Measurements from ENCODE around the gene PNPO. TPM values are rescaled to one million over a fixed set of nuclear protein-coding genes. Genes with fewer than 3 reads are reported as not detected.
"Not testable (repeated sequence)": the region's sequence is repeated elsewhere in the genome, so short reads cannot be mapped to it uniquely, and the experiment has no call there.

PNPO gene
- total RNA-seq, 1 donor from 2014 or later, result 21.1 TPM

GRCh38 chr17:47917581-47917980 is 23.8 kb upstream of the PNPO start:
- no peak for DNase-seq (ENCODE audit: low read depth, low spot score)

- DNase-seq (ENCODE audit: low read depth, low spot score), result no peak
These were observed 23.4 kb upstream of the PNPO start for GRCh38 chr17:47918006-47918405.

- DNase-seq (ENCODE audit: low read depth, low spot score), result no peak
These were observed 22.4 kb upstream of the PNPO start for GRCh38 chr17:47918991-47919390.

GRCh38 chr17:47919889-47920288 is 21.5 kb upstream of the PNPO start:
- DNase-seq (ENCODE audit: low read depth, low spot score), result not testable (repeated sequence)

DNA sequence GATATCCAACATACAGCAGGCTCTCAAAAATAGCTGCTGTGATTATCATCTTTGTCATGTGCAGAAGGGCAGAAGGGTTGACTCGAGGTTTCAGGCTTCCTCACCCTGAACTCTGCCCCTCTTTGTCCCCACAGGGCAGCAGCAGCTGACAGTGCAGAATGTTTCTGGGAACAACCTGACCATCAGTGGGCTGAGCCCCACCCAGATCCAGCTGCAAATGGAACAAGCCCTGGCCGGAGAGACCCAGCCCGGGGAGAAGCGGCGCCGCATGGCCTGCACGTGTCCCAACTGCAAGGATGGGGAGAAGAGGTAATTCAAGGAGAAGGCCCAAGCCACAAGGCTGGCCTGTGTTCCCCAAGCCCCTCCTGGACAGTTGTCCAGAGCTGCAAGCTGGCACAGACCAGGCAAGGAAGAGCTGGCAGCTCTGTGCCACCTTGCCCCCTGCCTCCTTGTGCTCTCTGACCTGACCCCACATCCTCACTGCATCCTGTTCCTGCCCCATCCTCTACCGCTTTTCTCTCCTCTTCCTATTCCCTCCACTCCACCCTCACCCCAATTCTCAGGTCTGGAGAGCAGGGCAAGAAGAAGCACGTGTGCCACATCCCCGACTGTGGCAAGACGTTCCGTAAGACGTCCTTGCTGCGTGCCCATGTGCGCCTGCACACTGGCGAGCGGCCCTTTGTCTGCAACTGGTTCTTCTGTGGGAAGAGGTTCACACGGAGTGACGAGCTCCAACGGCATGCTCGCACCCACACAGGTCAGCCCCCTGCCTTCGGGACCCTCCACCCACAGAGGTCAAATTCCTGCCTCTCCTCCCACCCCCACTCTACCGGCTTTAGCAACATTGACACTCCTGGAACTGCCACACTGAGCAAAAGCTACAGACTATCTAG is 16.3 kb upstream of the PNPO start:
- DNase-seq (ENCODE audit: low read depth, low spot score), result no peak

DNA sequence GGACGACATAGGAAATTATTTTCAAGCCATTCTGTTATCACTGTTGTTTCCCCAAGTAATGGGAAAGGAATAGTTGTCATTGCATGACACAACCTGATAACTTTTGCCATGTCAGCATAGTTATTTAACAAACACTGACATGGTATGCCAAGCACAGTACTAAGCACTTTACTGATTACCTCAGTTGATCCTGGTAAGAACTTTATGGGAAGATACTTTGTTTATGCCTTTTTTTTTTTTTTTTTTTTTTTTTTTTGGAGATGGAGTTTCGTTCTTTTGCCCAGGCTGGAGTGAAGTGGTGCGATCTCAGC is 15.7 kb upstream of the PNPO start:
- no peak for DNase-seq (ENCODE audit: low read depth, low spot score)

DNA sequence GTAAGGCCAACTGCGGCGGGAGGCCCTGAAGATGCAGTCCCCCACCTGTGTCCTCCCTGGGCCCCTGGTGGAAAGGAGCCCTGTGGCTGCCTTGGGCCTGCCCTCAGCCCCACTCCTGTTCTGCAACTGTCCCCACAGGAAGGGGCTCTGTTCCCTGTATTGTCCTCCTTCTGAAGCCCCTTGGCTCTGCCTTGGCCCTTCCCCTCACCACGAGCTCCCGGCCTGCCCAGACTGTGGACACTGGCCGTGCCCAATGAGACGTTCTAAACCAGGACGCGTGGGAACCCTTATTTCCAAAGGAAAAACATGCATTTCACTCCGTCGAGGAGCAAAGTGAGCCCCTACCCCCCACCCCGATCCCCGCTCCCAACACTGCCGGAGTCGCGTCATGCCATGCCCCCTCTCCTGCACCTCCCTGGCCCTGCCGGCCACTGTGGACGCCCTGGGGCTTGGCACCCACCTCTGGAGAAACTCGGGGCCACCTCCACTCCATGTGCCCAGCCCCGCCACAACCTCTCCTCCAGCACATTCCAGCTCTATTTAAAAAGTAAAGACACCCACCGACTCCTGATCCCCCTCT is 13.5 kb upstream of the PNPO start:
- DNase-seq (ENCODE audit: low read depth, low spot score), result no peak

DNA sequence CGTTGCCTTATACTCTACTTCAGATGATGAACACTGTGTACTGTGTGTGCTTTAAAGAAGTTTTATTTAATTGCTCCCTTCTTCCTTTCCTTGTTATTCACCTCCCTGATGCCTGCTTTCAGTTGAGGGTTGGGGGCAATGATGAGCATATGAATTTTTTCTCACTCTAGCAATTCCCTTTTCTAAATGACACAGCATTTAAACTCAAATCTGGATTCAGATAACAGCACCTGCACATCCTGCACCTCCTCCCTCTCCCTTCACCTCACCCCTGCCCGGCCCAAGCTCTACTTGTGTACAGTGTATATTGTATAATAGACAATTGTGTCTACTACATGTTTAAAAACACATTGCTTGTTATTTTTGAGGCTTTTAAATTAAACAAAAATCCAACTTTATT is 13.0 kb upstream of the PNPO start:
- DNase-seq (ENCODE audit: low read depth, low spot score), result no peak

DNA sequence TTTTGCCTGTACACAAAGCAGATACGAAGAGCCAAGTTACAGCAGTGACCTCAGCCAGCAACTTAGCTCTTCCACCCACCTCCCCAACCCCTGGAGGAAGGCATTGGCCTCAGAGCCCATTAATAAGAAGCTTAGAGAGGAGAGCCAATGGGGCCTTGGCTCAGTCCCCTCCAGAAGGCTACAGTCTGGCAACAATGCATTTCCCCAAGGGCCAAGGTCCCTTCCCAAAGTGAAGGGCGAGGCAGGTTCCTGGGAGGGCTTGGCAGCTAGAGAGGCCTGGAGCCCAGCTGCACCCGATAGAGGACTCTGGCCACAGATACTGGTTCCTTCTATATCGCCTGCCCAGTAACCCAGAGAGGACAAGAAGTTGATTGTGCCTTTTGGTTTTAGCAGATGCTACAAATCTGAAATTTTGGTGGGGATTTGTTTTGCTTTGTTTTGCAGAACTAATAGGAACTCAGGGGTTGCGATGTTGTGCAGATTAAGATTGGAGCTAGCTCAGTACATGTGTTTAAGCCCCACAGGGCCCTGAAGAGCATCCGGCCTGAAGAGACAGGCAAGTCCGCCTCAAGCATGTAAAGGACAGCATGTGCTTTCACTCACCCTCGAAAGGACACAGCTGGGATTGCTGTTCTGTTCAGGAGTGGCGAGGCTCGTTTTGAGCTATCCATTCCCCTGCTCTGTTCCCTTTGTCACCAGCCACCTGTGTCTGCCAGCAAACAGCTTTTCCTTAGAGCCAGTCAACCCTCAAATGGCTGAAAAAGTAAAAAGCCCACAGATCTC is 12.0 kb upstream of the PNPO start:
- no peak for DNase-seq (ENCODE audit: low read depth, low spot score)

GRCh38 chr17:47931848-47932247 is 9.5 kb upstream of the PNPO start:
- DNase-seq (ENCODE audit: low read depth, low spot score), result no peak

DNA sequence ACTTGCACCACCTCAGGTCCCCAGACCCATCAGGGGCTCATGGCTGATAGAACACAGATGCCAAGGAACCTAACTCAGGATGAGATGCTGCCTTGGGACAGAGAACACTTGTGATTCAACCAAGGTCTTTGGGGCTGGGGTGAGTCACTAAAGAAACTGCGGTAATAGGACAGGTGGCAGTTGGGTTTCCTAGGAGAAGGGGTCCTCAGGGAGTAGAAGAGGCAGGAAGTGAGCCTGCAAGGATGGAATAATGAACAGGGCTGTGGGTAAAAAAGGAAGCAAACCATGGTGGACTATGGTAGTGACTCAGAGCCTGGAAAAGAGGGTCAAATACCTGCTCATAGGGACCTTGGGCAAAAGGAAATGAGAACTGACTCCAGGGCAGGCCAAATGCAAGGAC is 6.5 kb upstream of the PNPO start:
- DNase-seq (ENCODE audit: low read depth, low spot score), result no peak

GRCh38 chr17:47935468-47935867 is 5.9 kb upstream of the PNPO start:
- not testable (repeated sequence) for DNase-seq (ENCODE audit: low read depth, low spot score)

- no peak for DNase-seq (ENCODE audit: low read depth, low spot score)
These were observed 5.4 kb upstream of the PNPO start for GRCh38 chr17:47935961-47936360.

DNA sequence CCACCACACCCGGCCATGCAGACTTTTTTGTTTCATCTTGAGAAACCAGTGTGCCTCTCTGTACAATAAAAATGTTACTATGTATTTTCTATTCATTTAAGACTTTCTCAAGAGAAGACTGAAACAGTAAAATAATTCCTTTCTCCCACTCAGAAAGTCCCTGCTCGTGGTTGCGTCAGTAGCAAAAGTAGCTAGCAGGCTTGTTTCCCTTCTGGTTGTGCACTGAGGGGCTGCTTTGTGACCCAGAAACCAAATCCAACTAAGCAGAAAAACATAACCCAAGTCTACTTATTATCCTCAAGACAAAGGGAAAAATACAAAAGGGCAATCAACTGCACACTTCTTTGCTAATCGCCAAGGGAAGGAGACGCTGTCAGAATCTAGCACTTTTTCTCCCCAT is 3.4 kb upstream of the PNPO start:
- DNase-seq (ENCODE audit: low read depth, low spot score), result no peak

DNA sequence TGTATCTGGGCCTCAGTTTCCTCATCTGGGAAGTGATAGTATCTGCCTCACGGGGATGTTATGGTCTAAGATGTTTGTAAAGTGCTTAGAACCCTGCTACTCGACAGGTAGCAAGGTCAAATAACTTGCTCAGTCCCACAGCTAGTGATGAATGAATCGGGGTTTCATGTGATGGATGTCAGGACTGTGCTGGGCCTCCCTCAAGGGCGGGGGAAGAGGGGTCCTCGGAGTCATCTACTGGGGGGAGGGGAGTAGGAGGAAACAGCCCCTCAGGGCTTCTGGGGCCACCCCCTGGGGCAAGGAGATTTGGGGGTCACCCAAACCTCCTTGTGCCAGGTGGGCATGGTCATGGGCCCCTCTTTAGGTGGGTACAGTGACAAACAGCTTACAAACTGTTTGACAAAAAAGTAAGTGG is 732 bp downstream of the PNPO start:
- DNase-seq (ENCODE audit: low read depth, low spot score), result no peak

DNA sequence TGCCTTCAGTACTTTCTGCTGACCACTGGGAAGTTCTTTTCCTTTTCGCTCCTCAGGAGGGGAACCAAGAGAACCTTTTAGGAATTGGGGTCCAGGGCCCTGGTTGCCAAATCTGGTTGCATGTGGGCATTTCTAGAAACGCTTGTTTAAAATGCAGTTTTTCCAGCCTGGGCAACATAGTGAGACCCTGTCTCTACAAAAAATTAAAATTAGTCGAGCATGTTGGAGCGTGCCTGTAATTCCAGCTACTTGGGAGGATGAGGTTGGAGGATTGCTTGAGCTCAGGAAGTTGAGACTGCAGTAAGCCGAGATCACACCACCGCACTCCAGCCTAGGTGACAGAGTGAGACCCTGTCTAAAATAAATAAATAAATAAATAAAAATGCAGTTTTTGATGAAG is 1.2 kb downstream of the PNPO start:
- no peak for DNase-seq (ENCODE audit: low read depth, low spot score)

DNA sequence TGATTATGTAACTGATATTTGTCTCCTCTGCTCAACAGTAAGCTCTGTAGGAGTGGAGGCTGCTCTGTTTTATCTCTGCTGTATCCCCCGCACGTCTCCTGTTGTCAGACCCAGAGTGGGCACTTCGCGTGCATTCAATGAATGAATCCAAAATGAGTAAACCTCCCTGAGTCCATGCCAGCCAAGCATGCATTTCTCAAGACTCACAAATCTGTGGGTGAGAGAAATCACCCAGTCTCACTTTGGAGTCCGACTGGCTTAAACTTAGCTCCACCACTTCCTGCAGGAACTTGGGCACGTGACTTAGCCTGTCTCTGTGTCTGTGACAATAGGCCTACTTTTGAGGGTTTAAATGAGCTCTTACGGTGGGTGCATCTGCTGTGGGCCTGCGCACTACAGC is 3.7 kb downstream of the PNPO start:
- DNase-seq (ENCODE audit: low read depth, low spot score), result no peak

DNA sequence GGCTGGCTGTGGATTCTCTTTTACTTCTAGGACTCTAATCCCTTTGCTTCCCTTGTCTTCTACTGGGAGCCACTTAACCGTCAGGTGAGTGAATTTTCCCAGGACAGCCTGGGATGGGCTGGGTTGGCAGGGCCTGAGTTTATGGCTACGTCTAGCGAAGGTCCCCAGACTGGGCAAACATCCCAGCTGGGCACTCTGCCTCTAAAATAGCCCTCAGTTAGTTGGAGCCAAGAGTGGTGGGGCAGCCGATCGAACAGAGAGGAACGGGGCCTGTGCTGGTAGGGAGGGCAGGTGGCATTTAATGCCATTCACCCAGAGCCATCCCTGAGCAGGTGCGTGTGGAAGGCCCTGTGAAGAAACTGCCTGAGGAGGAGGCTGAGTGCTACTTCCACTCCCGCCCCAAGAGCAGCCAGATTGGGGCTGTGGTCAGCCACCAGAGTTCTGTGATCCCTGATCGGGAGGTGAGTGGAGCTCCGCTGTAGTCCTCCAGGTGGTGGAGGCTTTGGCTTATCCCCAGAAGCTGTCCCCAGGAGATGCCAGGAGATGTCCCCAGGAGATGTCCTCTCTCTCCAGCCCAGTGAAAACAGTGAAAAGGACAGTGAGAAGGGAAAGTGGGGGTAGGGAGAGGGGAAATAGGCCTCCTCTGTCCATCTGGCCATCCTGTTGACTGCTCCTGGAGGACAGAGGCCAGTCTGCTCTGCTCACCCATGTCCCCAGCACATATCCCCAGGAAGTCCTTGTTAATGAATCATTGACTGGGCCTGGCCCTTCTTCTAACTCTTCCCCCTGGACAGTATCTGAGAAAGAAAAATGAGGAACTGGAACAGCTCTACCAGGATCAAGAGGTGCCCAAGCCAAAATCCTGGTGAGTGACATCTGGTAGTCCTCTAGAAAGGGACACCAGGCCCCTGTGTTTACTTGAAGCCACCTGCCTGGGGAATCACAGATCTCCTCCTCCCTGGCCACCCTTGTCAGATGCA is 4.4 kb downstream of the PNPO start:
- DNase-seq (ENCODE audit: low read depth, low spot score), result no peak

- no peak for DNase-seq (ENCODE audit: low read depth, low spot score)
These were observed 5.1 kb downstream of the PNPO start for GRCh38 chr17:47946516-47946915.

DNA sequence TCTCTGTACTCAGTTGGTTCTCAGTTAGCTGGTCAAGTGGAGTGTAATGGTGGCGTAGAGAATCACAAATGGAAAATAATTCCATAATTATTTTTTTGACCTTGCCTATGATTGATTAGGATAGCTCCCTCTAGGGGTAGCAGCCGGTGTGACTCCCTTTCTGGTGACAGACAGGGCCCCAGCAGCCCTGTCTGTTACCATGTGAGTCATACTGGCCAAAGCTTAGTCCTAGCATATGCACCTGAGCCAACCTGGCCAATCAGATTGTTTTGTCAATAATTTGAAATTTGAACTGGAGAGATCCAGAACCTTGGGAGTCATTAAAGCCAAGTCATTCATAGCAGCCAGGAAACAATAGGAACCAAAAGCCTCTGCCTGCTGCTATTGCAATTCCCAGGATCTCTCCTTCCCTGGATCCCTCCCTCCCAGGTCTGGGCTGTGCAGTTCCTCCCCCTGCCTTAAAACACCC is 5.6 kb downstream of the PNPO start:
- DNase-seq (ENCODE audit: low read depth, low spot score), result peak; percentile 43

DNA sequence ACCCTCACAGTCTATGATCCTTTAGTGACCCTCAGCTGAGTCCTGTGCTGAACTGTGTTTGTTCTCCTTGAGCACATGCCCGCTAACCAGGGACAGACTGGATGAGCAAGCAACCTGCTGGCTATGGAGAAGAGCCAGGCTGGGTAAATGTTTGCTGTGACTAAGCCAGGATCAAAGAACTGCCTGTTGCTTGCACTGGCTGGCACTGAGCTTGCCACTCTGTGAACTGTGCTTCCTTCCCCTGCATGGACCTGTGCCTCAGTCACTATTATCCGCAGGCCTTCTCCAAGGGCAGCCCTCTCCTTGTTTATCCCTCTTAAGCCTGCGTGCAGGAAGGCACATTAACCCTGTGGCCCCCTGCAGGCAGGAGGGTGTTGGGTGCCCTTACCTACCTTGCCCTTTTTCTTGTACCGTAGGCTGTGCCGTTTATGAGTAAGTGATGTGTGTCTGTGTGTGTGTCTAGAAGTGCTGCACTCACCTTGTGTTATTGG is 7.4 kb downstream of the PNPO start:
- DNase-seq (ENCODE audit: low read depth, low spot score), result no peak

Data from pulmonary artery endothelial cell (primary cell).